Keratinocyte (primary cell): ENCODE data around the gene PRR18. TPM values are rescaled to one million over a fixed set of nuclear protein-coding genes. Genes with fewer than 3 reads are reported as not detected.

Source experiments
- DNase-seq: peaks from one replicate; pipeline ENCODE4 v3.0.0-alpha.2; 2011; ENCODE audit warnings: low read depth, missing footprints, low spot score
- FAIRE-seq: peaks from 2 replicates; lab custom pipeline; 2011; peaks lifted over from hg19 to GRCh38; lab: Jason Lieb, UNC
- H2AFZ ChIP-seq: 2 replicates; pipeline ENCODE4 v1.6.0; 2012; ENCODE audit warnings: low read length, control low read depth, inconsistent platforms; ENCODE audit not compliant: control insufficient read depth
- H3K27ac ChIP-seq: 2 replicates; pipeline ENCODE4 v1.5.1; 2011; ENCODE audit warnings: low read length; ENCODE audit not compliant: control insufficient read depth, insufficient read depth
- H3K27me3 ChIP-seq: 3 replicates; pipeline ENCODE4 v1.6.0; 2011; ENCODE audit warnings: low read length; ENCODE audit not compliant: control insufficient read depth, insufficient read depth; ENCODE audit errors: extremely low read depth
- H3K36me3 ChIP-seq, 2 experiments: 2 replicates in 1 of 2; 3 replicates in 1 of 2; pipeline ENCODE4 v1.5.1; 2011; ENCODE audit warnings: low read length in 2 of 2, mild to moderate bottlenecking in 1 of 2; ENCODE audit not compliant: control insufficient read depth in 2 of 2, insufficient read depth in 2 of 2; ENCODE audit errors: extremely low read depth in 1 of 2
- H3K4me1 ChIP-seq: 3 replicates; pipeline ENCODE4 v1.5.1; 2011; ENCODE audit warnings: low read length; ENCODE audit not compliant: control insufficient read depth, insufficient read depth; ENCODE audit errors: extremely low read depth
- H3K4me2 ChIP-seq: 3 replicates; pipeline ENCODE4 v1.6.0; 2011; ENCODE audit warnings: low read depth, low read length; ENCODE audit not compliant: control insufficient read depth, insufficient read depth; ENCODE audit errors: extremely low read depth
- H3K4me3 ChIP-seq, 3 experiments: fragments of 200-600 bp in 1 of 3; sonication (generic) in 1 of 3; 2 replicates in 2 of 3; 3 replicates in 1 of 3; pipeline ENCODE4 v1.5.1; 2011 to 2016; ENCODE audit warnings: low read length in 3 of 3, mild to moderate bottlenecking in 3 of 3, control low read depth in 2 of 3, inconsistent platforms in 1 of 3, low read depth in 1 of 3, mixed read lengths in 1 of 3, mixed run types in 1 of 3, moderate library complexity in 1 of 3; ENCODE audit not compliant: control insufficient read depth in 2 of 3, insufficient read depth in 2 of 3; ENCODE audit errors: extremely low read depth in 1 of 3
- H3K79me2 ChIP-seq: 2 replicates; pipeline ENCODE4 v1.6.0; 2012; ENCODE audit warnings: low read length; ENCODE audit not compliant: control insufficient read depth, insufficient read depth
- H3K9ac ChIP-seq: 3 replicates; pipeline ENCODE4 v1.6.0; 2011; ENCODE audit warnings: low read length; ENCODE audit not compliant: control insufficient read depth, insufficient read depth; ENCODE audit errors: extremely low read depth
- H3K9me1 ChIP-seq: 3 replicates; pipeline ENCODE4 v1.6.0; 2011; ENCODE audit warnings: low read length; ENCODE audit not compliant: control insufficient read depth, insufficient read depth; ENCODE audit errors: extremely low read depth
- H3K9me3 ChIP-seq: 2 replicates; pipeline ENCODE4 v1.5.1; 2012; ENCODE audit warnings: low read depth, low read length; ENCODE audit not compliant: control insufficient read depth
- H4K20me1 ChIP-seq: 3 replicates; pipeline ENCODE4 v1.6.0; 2011; ENCODE audit warnings: low read length; ENCODE audit not compliant: control insufficient read depth, insufficient read depth; ENCODE audit errors: extremely low read depth
- CTCF ChIP-seq, 3 experiments: IDR thresholded peaks in 1 of 3; conservative IDR thresholded peaks in 1 of 3; optimal IDR thresholded peaks in 1 of 3; 2 replicates in 2 of 3; 3 replicates in 1 of 3; pipeline versions ENCODE3 to v1.5.1; 2011; ENCODE audit warnings: low read length in 3 of 3, mild to moderate bottlenecking in 3 of 3, moderate library complexity in 2 of 3, control low read depth in 1 of 3, inconsistent platforms in 1 of 3; ENCODE audit not compliant: insufficient read depth in 2 of 3; ENCODE audit errors: extremely low read depth in 1 of 3
- EZH2 ChIP-seq: IDR thresholded peaks from one replicate; pipeline ENCODE4 v1.6.1; 2012; ENCODE audit warnings: inconsistent platforms, mild to moderate bottlenecking, low read length, moderate library complexity
- dilution Hi-C: fragments of 300-500 bp; cut with MboI; formaldehyde crosslinking; loops from one replicate; pipeline ENCODE4 v1.7.0; 2020; ENCODE audit warnings: low sequenced_read_pairs; ENCODE audit not compliant: extremely low pct_ligation_motif_present
- polyA plus RNA-seq, 5 experiments: library from polyadenylated mRNA; depleted of rRNA in 3 of 5; stranded (reverse) in 3 of 5; stranded (forward) in 1 of 5; unstranded in 1 of 5; fragments of >200 nt; gene quantifications; 1 replicate in 1 of 5; 2 replicates in 3 of 5; 3 replicates in 1 of 5; pipeline versions ENCODE4 v1.2.1 to v1.2.3, GENCODE V29; 2011 to 2012; ENCODE audit warnings: missing spikeins in 2 of 5, low read depth in 1 of 5, low replicate concordance in 1 of 5

The PRR18 gene
- polyA plus RNA-seq, 1 donor (not counting 4 experiments of a cell fraction or from before 2014, with no cell fraction given), result not detected

- Histone ChIP-seq H3K36me3 (no peaks in the 10 kb centered on the region), H3K27ac (no peak overlapping the region), H3K27me3 (no peaks in the 10 kb centered on the region), H3K79me2 (peaks cover 35% of the 10 kb centered on the region), H3K4me1 (peaks cover 12% of the 10 kb centered on the region), H3K9me3 (no peaks in the 10 kb centered on the region), H3K4me3 (no peak overlapping the region), H3K4me2 (no peak overlapping the region), H3K9ac (no peak overlapping the region), H3K9me1 (no peaks in the 10 kb centered on the region), H2AFZ (no peak overlapping the region), H4K20me1 (peaks cover 4% of the 10 kb centered on the region)
- DNase-seq (no peak), FAIRE-seq (no peak)
- dilution Hi-C loops, result no loop called here
- no peak for TF ChIP-seq CTCF (optimal IDR thresholded peaks at IDR 0.05 in 1 of 3, IDR thresholded peaks at IDR 0.05 in 1 of 3, conservative IDR thresholded peaks at IDR 0.05 in 1 of 3; ENCODE audit: extremely low read depth in 1 of 3, insufficient read depth in 2 of 3, low read length in 3 of 3)
- TF ChIP-seq EZH2, result no peak
Measured at GRCh38 chr6:166344240-166344639, 36.0 kb upstream of the PRR18 start.

- DNase-seq (no peak), FAIRE-seq (no peak)
- peaks cover 46% of the 10 kb centered on the region for H3K79me2 ChIP-seq
Measured at GRCh38 chr6:166343150-166343487, 34.9 kb upstream of the PRR18 start.

More at GRCh38 chr6:166343150-166343487, 34.9 kb upstream of the PRR18 start:
- Histone ChIP-seq H4K20me1 (peaks cover 5% of the 10 kb centered on the region), H3K4me2 (peak overlapping the region; percentile 86), H3K27me3 (no peaks in the 10 kb centered on the region), H3K4me1 (peaks cover 12% of the 10 kb centered on the region), H3K9me1 (no peaks in the 10 kb centered on the region), H3K27ac (peak overlapping the region; percentile 84), H3K36me3 (no peaks in the 10 kb centered on the region), H3K4me3 (peak overlapping the region; percentile 97 to 100 (median 99)), H3K9me3 (no peaks in the 10 kb centered on the region), H2AFZ (peak overlapping the region; percentile 98), H3K9ac (peak overlapping the region; percentile 92)
- dilution Hi-C loops, result no loop called here
- TF ChIP-seq EZH2 (no peak), CTCF (optimal IDR thresholded peaks at IDR 0.05 in 1 of 3, IDR thresholded peaks at IDR 0.05 in 1 of 3, conservative IDR thresholded peaks at IDR 0.05 in 1 of 3; ENCODE audit: extremely low read depth in 1 of 3, insufficient read depth in 2 of 3, low read length in 3 of 3) (no peak)
